Kidney capillary endothelial cell (primary cell): ENCODE measurements around the gene DOCK2.

Experiments used
- DNase-seq: peaks from one replicate; pipeline ENCODE4 v3.0.0-alpha.2; 2018; ENCODE audit warnings: low spot score

The DOCK2 gene

GRCh38 chr5:169864483-169864882 is 227.4 kb downstream of the DOCK2 start:
- DNase-seq = no peak

DNA sequence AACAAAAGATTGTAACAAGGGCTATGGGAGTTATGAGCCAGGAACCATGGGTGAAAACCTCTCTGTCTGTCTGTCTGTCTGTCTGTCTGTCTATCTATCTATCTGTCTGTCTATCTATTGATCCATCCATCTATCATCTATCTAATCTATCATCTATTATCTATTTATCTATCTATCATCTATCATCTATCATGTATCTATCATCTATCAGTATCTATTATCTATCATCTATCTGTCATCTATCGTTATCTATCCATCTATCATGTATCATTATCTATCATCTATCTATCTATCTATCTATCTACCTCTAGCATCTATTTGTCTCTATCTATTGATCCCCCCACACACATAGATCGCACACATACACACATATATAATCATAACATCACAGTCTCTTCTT is 230.3 kb downstream of the DOCK2 start:
- no peak for DNase-seq

- DNase-seq = no peak
Observed at GRCh38 chr5:169869066-169869465, 232.0 kb downstream of the DOCK2 start.

GRCh38 chr5:169870211-169870610 is 233.1 kb downstream of the DOCK2 start:
- no peak for DNase-seq

GRCh38 chr5:169871826-169872490 is 234.9 kb downstream of the DOCK2 start:
- DNase-seq = no peak

DNA sequence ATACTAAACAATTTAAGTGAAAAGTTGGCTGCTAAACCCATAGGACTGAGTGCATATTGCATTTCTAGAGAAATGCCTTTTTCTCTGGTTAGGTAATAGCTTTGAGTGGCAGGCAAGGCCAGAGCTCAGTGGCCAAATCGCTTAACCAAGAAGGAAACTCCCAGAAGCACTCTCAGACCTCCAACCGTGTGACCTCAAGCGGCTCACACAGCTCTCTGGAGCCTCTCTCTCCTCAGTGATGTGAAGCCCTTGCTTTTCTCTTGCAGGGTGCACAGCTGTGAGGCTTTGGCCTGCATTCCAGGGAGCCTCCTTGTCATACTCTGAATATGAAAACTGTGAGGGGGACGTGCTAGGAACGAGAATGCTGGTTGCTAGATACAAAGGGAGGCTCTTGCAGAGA is 236.6 kb downstream of the DOCK2 start:
- no peak for DNase-seq

GRCh38 chr5:169874621-169875020 is 237.5 kb downstream of the DOCK2 start:
- no peak for DNase-seq

DNA sequence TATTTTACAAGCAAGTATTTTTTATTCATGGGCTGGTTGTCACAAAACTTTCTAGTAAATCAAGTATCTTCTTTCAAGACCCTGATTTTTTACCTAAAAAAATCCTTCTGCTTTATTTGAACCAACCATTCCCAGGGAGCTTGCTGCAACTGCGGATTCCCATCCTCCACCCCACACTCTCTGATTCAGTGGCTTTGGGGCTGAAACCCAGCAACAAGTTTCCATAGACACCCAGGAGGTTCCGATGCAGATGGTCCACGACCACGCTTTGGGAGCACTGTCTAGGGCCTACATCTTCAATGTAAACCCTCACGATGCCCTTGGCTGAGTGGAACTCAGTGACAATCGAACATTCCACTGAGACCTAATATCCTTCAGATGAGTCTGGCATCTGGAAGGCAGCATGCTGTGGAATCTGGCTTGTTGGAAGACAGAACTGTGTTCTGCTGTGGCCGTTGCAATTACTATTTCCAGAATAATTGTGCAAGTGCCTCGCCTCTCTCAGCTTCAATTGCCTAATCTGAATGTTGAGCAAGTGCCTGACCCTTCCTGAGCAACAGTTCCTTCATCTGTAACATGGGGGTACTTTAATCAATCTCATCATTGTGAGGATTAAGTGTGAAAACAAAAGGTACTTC is 238.1 kb downstream of the DOCK2 start:
- no peak for DNase-seq

GRCh38 chr5:169875731-169876130 is 238.7 kb downstream of the DOCK2 start:
- no peak for DNase-seq

GRCh38 chr5:169876386-169876785 is 239.3 kb downstream of the DOCK2 start:
- DNase-seq = no peak

DNA sequence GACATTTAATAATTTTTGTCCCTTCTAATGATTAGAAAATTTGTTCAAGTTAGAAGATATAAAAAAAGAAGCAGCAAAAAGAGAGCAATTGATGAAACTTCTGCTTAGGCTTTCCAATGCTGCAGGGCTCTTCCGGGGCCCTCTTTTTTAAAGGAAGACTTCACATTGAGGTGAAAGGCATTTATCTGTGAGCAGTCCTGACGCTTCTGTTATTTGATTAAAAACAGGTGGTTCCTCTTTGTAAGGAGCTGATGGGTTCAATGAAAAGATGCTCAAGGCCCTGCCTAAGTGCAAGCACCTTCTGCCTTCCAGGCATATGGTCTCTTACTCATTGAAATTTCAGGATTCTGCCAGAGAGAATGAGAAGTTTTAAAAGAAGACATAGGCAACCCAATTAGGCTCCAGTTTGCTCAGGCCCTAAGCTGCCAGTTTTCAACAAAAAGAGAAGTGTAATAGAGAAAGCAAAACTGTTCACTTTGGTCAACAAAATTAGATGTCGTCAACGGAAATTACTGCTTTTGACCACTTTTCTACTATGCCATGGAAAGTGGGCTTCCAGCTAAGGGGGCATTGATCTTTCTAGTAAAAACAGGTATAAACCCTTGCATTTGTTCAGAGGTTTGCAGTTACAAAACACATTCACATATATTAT is 243.1 kb downstream of the DOCK2 start:
- DNase-seq = no peak

DNA sequence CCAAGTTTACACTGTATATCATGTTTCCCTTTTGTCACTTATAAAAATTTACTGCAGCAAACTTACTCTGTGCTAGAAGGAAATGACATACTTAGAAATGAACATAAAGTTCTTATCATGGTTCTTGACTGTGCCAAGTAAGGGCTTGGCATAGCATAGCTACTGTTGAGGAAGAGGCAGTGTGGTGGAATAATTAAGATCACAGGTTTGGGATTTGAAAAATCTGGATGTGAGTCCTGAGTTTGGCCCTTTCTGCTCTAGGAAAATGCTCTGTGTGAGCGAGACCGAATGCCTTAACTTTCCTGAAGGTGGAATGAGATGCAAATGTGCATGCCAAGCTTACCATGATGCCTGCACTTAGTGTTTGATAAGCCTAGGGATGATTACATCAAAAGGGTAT is 243.7 kb downstream of the DOCK2 start:
- DNase-seq = no peak

- no peak for DNase-seq
Observed at GRCh38 chr5:169881702-169882303, 244.7 kb downstream of the DOCK2 start.

GRCh38 chr5:169886033-169886432 is 249.0 kb downstream of the DOCK2 start:
- no peak for DNase-seq

GRCh38 chr5:169886677-169887076 is 249.6 kb downstream of the DOCK2 start:
- no peak for DNase-seq

DNA sequence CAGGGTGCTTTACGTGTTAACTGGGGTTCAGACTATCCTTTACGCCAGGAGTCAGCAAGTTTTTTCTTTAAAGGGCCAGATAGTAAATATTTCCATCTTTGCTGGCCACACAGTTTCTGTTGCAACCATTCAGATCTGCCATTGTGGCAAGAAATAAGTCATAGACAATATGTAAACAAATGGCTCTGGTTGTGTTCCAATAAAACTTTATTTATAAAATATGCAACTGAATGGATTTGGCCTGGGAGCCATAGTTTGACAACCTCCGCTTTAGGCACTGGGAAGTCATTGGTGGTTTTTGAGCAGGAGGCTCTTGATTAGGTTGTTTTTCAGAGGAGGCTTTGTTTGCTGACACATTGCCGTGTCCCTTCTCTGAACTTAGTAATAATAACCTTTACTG is 252.5 kb downstream of the DOCK2 start:
- no peak for DNase-seq

GRCh38 chr5:169893010-169893409 is 255.9 kb downstream of the DOCK2 start:
- no peak for DNase-seq

- peak; percentile 26 for DNase-seq
Observed at GRCh38 chr5:169893571-169893970, 256.5 kb downstream of the DOCK2 start.

DNA sequence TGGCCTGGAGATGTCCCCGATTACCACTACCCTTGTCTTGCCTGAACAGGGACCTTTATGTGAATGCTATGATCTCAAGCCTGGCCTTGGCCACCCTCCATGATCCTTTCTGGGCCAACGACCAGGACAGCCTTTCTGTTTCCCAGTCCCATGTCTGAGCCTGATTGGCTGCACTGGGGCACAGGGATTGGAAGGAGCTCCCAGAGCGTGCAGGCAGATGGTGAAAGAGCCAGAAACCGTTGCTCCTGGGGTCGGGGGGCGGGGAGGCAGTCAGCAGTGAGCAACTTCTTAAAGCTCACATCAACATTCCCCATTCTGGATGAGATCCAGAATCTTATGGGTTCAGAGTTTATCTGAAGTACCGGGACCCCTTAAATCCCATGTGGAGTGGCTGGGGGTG is 258.9 kb downstream of the DOCK2 start:
- no peak for DNase-seq

GRCh38 chr5:169897481-169897880 is 260.4 kb downstream of the DOCK2 start:
- no peak for DNase-seq

DNA sequence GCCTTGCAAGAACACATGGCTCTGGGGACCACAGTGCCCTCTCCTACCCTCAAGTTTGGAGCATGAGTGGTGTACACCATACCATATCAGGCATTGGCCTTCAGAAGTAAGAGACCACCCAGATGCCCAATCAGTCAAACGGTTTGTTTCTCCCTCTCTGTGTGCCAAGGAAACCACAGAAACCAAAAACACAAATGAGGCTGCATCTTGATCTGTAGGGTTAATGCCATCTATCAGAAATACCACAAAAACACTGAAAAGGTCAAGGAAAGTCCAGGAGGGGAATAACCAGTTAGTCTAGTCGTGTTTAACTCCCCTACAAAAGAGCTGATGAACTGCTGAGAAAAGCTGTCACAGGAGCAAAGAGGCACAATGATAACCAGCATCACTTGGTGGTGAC is 264.8 kb downstream of the DOCK2 start:
- DNase-seq = no peak

GRCh38 chr5:169904059-169904458 is 267.0 kb downstream of the DOCK2 start:
- DNase-seq = no peak

DNA sequence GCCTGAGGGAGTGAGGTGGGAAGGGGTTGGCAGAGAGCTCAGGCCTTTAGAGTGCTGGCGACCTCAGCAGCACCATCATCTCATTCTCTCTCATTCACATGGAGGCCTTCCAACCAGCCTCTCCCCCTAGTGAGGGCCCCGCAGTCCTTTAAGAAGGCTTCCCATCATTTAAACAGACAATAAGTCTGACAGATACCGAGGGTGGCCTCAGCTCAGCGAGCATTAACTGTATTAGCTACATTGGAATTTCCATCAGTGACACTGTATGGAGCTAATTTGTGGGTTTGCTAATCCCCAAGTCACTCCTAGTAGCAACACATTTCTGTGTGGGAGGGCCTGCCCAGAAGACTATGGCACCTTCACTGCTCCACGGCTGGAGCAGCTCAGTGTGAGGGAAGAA is 267.4 kb downstream of the DOCK2 start:
- DNase-seq = no peak
